ENCODE measurements around the gene NRG3.

Gene NRG3

DNA sequence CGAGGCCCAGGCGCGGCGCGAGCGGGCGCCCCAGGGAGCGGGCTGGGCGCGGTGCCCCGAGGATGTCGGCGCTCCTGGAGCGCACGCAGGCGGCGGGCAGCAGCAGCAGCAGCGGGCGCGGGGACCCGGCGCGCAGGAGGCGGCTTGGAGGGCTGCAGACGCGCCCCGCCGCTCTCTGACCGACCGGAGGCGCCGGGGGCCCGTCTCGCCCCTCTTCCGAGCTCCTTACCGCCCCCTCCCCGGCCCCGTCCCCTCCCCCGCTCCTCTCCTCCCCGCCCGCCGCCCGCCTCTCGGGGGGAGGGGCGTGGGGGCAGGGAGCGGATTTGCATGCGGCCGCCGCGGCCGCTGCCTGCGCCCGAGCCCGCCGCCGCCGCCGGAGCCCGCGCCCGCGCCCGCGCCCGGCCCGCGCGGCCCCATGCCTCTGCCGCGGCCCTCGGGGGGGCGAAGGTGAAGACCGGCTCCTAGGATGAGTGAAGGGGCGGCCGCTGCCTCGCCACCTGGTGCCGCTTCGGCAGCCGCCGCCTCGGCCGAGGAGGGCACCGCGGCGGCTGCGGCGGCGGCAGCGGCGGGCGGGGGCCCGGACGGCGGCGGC is at the start of gene NRG3:
Gene NRG3, plus strand, starts transcription at position 320 of the 592 bp plus-strand sequence.
- DNase-seq (ENCODE audit: low spot score), result no peak

DNA sequence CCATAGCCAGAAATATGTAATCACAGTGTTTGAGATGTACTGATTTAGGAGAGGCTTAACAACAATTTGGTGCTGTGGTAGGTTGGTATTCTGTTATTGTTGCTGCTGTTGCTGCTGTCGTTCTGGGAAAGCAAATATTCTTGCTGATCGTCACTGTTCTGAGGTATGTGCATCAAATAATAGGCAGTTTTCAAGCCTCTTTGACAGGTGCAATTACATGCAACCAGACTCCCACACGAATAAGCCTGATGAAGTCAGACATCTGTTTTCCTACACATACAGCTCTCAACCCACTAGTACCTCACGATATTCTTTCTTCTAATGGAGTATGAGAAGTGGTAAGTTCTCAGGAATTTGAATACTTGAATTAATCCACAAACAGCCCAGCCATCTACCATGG is 46.7 kb upstream of the NRG3 start:
- DNase-seq (ENCODE audit: low spot score), result peak; percentile 17

DNA sequence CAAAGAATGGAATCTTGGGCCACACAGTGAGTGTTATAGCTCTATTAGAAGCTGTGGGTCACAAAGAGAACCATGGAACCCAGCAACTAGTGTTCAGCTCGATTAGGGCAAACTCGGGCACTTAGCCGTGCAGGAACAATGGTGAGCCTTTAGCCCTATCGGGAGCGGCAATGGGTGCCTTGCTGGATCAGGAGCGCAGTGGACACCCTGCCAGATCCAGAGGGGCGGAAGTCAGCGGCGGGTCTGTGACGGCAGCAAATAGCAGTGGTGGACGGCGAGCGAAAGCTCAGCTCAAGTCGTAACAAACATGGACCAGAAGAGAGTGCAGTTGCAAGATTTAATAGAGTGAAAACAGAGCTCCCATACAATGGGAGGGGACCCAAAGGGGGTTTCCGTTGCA is 43.9 kb upstream of the NRG3 start:
- DNase-seq (ENCODE audit: low spot score), result no peak

DNA sequence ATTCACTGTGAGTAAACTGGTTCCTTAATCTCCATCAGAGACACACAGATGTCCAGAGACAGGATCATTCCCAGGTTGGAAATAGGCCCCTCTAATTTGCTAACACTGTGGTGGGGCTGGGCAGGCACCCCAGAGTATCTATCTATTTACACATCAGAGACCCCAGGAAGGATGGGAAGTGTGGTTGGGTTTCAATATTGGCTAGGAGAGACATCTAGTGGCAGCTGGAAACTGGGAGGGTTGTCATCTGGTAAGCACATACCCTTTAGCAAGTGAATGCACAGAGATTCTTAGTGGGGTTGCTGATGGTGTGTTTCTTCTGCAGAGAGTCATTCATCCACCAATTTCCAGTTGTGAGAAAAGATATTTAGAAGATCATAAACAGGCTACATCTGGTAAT is 36.0 kb upstream of the NRG3 start:
- DNase-seq (ENCODE audit: low spot score), result peak; percentile 31

DNA sequence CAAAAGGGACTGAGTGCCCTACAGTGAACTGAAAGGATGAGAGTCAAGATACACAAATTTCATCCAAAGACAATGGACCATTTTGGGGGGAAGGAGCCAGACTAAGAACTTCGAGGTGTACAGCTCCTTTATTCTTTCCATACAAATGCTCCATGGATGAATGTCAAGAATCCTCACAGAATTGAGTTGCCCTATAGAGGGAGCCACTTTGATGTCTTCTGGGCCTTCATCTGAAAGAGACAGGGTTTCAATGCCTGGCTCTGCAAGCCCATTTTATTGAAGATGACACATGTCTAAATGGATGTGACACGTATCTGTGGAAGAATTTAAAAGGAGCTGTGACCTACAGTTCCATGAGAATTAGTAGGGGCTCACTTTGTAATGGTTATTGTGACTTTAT is 32.0 kb upstream of the NRG3 start:
- no peak for DNase-seq (ENCODE audit: low spot score)

DNA sequence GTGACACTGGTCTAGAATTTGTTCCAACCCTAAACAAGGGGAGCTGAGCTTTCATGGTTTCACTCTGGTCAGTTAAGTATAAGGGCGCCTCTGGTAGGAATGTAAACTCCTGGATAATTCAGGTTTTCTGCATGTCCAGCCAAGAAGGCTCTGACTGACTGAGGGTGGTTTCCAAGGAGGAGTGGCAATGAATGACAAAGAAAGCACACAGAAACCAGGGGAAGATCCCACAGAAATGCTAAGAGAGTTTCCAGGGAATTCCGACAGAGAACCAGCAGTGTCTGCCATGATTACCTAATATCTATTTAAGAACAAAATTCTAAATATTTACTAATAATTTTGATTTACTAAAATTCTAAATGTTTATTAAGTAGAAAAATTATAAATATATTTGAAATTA is 27.3 kb upstream of the NRG3 start:
- no peak for DNase-seq (ENCODE audit: low spot score)

DNA sequence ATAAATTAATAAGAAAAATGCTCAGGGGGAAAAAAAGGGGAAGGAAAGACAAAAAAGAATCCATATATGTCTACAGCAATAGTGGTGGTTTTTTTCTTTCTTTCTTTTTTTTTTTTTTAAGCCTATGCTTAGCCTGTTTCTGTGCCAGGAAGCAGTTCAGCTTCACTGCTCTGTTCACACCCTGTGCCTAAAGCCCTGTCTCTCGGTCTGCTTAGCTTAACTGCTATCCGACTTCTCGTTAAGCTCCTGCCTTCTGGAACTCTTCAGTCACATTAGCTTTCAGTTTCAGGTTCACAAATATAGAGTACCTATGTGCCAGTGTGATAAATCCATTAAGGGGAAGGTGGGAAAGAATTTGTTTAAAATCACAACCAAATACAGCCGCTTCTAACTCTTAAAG is 26.5 kb upstream of the NRG3 start:
- no peak for DNase-seq (ENCODE audit: low spot score)

DNA sequence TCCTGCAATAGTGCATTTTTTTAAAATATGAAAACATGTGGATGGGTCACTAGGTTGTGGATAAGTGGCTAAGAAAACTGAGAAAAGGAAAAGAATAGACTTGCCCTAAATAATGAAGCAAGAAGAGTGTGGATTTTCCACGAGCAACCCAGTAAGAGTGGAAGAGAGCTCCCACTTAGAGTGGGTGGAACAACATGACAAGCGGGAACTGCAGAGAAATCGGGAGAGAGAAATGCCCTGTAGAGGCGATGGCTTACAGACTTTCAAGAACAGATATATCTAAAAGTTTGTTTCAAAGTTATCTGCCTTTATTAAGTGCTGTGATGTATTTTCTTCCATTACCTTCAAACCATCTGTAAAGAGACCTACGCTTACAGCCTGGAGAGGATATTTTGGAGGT is 26.1 kb upstream of the NRG3 start:
- no peak for DNase-seq (ENCODE audit: low spot score)

DNA sequence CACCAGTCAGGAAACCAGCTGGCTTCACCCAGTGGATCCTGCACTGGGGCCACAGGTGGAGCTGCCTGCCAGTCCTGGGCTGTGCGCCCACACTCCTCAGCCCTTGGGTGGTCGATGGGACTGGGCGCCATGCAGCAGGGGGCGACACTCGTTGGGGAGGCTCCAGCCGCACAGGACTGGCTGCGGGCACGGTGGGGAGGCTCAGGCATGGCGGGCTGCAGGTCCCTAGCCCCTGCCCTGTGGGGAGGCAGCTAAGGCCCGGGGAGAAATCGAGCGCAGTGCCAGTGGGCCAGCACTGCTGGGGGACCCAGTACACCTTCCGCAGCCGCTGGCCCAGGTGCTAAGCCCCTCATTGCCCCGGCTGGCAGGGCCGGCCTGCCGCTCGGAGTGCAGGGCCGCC is 12.4 kb upstream of the NRG3 start:
- DNase-seq (ENCODE audit: low spot score), result no peak

DNA sequence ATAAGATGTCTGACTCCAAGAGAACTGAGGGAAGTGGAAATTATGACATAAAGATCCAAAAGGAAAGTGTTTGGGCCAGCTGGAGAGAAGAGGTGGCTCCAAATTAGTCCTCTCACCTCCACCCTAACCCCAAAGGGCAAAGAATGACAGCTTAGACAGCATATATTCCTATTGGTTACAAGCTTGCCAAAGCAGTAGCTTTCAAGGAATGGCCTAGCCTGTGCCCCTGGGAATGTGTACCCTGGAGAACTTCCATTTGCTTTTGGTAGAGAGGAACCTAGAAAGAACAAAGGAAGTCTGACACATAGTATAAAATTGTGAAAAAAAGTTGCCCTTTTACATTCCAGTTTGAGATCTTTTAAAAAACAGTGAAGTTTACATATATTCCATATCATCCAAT is 11.2 kb upstream of the NRG3 start:
- no peak for DNase-seq (ENCODE audit: low spot score)

DNA sequence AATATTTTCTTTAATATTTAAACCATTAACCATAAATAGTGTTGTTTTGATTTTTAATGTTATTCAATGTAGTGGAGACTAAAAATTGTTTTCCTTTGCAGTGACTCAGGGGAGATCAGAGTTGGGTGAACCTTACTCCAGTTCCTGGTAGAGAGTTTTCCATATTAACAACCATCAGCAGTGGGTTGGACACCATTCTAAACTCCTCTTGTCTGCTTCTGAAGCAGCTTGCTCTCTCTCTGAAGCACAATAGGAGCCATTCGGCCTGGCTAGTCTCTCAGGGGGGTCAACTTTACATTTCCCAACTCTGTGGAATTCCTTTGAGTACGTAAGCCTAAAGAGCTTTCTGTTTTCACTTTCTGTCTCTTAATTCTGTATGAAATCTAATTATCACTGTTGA is 9.4 kb upstream of the NRG3 start:
- no peak for DNase-seq (ENCODE audit: low spot score)

DNA sequence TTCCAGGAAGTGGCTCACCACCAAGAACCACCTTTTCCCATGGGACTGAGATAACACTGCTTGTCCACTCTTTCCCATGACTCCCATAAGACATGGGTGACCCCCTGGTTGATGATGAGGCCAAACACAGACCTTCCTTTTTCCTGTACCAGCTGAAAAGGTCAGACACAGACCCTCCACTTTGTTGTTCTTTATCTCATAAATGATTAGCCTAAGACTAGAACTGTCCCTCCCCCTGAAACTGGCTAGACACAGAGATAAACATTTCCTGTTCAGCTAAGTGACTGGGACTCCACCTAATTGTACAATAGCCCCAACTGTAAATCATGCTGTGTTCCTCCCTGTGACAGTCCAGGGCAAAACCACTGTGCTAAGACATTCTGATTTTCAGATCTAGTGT is 8.2 kb upstream of the NRG3 start:
- no peak for DNase-seq (ENCODE audit: low spot score)

DNA sequence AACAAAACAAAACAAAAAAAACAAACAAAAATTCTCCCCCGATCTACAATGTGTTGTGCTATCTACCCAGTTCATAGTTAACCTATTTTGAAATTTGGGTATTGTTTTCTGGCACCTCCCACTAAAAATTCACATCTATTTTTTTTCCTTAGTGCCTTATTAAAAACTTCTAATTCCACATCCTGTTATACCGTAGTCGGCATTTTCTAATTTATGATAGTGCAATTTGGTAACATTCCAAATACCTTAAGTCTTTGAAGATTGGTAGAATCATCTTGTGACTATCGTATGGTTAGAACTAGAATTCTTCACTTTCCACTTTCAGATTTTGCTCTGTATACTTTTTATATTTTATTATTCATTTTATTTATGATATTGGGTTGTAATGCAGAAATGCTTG is 4.5 kb upstream of the NRG3 start:
- DNase-seq (ENCODE audit: low spot score), result no peak

DNA sequence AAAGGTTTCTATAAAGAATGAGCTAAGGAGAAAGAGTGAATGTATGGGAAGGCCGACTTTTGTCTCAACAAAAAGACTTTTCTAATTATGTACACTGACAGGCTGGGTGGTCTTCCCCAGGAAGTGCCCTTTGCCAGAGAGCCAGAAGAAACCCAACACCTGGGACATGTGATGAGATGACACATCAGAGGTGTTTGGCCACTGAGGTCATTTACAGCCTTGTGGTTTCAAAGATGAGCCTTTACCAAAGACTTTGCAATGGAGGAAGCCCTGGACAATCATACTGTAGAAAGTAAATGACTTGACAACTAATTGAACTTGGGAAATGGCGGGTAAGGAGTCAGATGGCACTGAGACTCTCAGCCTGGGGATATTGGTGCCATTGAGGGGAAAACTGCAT is 3.4 kb upstream of the NRG3 start:
- DNase-seq (ENCODE audit: low spot score), result no peak

DNA sequence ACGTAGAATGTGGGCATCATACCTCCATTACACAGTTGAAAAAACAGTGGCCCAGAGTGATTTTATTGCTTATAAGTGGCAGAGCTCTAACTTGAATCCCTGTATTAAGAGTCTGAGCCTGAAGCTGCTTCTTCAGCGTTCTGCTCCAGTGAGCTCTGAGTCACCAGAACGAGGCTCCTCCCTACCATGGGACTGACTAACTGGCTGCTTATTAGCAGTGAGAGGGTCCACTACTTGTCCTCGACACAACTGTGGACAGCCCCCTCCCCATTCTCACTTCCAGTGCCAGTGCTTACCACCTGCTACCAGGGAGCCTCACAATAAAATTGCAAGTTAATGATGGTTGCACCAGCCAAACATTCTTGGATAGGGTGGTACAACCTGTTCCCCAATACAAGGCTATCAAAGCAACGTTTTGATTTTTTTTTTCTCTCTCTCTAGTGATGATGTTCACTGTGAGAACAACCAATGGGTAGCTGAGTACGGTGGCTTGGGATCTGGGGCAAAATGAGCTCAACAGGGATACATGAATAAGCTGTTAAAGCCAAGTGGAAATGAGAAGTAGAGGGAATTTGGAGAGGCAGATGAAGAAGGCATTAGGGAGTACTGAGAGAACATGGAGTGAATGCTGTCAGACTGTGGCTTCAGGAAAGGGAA is 2.7 kb upstream of the NRG3 start:
- DNase-seq (ENCODE audit: low spot score), result peak; percentile 51

DNA sequence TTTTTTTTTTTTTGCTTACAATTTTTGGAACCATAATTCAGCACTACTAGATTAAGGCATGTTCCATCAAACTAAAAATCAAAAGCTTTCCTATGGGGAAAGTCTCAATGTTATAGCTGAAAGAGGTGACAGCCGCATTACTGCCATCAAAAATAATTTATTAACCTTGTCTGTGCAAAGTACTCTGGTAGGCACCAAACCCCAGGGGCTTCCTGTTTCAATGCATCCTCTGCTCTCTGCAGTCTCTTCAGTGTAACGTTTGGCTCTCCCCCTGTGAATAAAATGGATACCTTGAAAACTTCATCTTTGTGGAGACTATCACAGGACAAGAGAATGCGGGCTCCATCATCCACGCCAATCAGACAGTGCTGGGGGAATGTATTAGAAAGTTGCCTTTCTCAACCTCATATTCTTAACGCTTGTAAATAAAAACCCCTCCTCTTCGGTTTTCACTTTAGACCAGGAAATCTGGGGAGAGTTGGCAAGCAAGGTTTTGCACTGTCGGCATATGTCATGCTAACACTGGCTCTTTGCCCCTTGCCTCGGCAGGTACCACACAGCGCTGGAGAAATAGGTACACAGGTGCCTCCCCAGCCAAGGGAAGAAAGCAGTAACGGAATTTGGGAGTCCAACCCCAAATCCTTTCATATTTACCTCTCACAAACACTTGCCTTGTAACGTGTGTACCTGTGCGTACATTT is 1.6 kb upstream of the NRG3 start:
- DNase-seq (ENCODE audit: low spot score), result no peak

DNA sequence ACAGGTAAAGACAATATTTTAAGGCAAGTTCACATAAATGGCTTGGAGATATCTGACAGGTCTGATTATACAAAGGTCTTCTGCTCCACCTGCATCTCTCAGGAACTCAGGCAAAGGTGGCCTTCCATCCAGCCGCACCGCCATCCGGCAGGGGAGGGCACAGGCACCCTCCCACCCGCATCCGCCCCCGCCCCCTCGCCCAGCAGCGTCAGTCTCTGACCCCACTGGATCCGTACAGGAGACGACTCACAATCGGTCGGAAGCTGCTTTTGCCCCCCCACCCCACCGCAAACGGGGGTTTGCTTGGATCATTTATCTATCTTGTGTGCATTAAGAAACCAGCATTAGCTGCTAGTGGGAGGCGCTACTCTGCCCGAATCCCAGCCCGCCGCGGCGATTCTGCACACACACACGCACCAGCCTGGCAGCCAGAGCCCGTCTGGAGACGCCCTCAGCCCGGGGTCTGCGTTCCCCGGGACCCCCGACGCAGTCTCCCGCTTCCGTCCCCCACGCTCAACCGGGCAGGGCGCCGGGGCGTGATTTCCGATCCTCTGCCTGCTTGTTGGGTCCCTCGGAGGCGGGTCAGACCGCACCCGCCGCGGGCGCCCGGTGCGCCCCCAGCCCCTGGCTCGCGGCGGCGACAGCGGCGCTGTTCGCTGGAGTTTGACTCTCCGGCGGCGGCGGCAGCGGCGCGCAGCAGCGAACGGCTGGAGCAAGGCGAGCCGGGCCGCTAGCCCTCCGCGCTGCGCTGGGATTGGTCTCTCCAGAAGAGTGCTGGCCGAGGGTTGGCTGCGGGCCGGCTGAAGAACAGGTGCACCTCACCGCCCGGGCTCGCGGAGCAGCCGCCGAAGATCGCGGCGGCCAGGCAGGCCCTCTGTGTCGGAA is 820 bp upstream of the NRG3 start:
- DNase-seq (ENCODE audit: low spot score), result peak; percentile 56

DNA sequence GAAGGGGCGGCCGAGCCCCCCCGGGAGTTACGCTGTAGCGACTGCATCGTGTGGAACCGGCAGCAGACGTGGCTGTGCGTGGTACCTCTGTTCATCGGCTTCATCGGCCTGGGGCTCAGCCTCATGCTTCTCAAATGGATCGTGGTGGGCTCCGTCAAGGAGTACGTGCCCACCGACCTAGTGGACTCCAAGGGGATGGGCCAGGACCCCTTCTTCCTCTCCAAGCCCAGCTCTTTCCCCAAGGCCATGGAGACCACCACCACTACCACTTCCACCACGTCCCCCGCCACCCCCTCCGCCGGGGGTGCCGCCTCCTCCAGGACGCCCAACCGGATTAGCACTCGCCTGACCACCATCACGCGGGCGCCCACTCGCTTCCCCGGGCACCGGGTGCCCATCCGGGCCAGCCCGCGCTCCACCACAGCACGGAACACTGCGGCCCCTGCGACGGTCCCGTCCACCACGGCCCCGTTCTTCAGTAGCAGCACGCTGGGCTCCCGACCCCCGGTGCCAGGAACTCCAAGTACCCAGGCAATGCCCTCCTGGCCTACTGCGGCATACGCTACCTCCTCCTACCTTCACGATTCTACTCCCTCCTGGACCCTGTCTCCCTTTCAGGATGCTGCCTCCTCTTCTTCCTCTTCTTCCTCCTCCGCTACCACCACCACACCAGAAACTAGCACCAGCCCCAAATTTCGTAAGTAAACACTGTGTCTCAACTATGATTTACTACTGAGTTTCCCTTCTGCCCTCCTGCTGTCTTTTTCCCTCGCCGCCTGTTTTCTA is 666 bp downstream of the NRG3 start:
- no peak for DNase-seq (ENCODE audit: low spot score)

DNA sequence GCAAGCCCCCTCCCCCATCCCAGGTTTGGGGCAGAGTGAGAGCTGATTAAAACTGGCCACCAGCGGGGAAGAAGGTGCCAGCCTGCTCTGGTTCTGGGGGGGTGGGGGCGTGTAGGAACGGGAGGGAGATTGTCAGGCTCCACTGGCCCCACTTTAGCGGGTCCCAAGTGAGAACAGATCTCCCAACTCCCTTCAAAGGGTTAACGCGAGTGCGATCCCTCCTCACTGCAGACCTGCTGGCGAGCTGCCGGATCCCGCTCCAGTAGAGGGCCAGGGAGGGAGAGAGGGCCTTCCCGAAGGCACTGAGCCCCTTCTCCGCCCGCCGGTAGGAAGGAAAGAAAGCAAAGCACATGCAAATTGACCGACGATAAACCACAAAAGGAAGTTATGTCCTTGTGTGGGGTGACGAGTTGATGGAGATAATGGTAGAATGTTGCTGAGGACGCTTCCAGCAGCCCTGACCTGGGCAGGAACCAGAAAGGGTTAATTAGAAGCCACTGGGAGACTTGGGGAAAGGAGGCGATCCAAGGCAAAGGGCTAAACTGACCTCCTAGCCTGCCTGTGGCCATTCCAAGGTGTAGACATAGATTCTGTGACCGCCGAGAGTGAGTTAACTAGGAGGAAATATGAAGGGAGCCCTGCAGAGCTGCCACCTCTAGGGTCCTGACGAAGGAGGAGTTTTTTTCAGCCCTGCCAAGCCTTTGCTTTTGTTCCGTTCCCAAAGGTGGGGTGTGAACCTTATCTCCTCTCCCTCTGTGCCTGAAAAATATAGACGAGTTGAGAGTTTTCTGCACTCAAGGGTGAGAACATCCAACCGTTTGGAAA is 1.5 kb downstream of the NRG3 start:
- peak; percentile 51 for DNase-seq (ENCODE audit: low spot score)

DNA sequence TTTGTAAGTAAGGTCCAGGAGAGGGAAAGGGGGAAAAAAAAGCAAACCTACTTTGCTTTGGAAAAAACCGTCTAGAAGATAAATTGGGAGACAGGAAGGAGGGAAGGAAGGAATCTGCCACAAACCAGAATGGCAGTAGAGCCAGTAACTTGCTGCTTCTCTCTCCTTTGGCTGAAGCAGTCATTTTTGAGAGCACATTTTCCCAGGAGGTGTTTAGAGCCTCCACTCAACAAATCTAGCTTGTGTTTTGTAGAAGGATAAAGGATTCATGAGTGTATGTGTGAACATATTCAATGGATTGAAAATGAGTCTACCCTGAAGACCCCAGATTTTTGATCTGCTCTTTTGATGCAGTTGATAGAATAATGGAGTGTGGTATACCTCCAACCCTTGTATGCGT is 2.6 kb downstream of the NRG3 start:
- no peak for DNase-seq (ENCODE audit: low spot score)

DNA sequence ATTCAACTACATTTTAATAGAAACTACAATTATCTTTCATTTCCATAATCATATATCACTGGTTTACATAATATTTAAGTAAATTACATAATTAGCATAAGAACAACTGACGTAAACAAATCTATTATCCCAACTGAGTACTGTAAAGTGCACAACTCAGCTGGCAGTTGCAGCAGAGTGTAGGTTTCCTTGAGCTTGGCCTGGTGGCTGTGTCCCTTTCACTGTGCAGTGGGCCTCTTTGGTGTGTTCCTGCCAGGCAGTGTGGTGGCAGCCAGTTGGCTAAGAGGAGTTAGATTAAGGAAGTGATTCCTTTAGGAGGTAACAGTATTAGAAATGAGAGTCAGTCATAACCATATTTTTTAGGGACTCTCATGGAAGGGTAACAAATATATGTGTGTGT is 7.0 kb downstream of the NRG3 start:
- DNase-seq (ENCODE audit: low spot score), result no peak

All from Ammon's horn (tissue), 1 donor.